ENCODE data around the gene EAF2.

EAF2 gene

DNA sequence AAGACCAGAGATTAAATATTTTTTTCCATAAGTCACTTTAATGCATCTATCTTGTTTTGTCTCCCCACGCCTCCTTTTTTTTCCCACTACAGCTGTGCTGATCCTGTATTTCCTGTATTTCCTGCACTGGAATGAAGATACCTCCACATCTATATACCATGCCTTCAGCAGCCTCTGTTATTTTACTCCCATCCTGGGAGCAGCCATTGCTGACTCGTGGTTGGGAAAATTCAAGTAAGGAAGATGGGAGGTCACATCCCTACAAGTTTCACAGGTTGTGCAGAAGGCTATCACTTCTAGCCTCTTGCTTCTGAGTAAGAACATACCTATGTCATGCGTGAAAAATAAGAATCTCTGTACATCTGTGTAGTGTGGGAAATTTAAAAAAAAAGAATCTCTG lies 62.3 kb downstream of the EAF2 start:
- no peak for DNase-seq (ENCODE audit: low read depth)
- TF ChIP-seq, protein P1, sequence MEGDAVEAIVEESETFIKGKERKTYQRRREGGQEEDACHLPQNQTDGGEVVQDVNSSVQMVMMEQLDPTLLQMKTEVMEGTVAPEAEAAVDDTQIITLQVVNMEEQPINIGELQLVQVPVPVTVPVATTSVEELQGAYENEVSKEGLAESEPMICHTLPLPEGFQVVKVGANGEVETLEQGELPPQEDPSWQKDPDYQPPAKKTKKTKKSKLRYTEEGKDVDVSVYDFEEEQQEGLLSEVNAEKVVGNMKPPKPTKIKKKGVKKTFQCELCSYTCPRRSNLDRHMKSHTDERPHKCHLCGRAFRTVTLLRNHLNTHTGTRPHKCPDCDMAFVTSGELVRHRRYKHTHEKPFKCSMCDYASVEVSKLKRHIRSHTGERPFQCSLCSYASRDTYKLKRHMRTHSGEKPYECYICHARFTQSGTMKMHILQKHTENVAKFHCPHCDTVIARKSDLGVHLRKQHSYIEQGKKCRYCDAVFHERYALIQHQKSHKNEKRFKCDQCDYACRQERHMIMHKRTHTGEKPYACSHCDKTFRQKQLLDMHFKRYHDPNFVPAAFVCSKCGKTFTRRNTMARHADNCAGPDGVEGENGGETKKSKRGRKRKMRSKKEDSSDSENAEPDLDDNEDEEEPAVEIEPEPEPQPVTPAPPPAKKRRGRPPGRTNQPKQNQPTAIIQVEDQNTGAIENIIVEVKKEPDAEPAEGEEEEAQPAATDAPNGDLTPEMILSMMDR (IDR thresholded peaks at IDR 0.05; ENCODE audit: control insufficient read depth, extremely low read depth, insufficient read depth), result no peak
- no peak overlapping the region for H3K4me3 ChIP-seq (ENCODE audit: low read depth, low read length)

DNA sequence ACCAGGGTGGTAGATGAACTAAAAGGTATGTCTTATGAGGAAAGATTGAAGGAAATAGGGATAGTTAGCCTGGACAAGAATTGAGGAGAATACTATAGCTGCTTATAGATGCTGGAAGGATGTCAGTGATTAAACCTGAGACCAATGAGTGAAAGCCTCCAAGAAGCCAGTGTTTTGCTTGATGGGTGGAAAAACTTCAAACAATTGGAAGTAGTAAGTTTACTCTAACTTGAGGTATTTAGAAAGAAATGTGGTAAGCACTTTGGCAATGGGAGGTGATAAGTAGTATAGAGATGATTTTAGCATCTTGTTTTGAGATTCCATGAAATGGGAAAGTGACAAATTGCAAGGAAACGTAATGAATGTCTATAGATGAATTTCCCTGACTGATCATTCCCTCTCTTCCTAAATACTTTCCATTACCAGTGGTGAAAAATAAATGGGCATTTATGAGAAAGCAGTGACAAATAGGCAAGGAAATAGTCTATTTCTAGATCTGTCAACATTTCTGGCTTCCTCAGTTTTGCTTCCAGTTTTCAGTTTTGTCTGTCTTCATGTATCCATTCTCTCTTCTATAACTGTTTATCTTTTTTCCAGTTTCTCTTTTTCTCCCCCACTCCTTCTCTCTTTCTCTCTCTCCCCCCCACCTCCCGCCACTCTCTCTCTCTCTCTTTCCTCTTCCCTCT lies 78.4 kb downstream of the EAF2 start:
- TF ChIP-seq, protein P1 (IDR thresholded peaks at IDR 0.05; ENCODE audit: control insufficient read depth, extremely low read depth, insufficient read depth), result no peak
- DNase-seq (ENCODE audit: low read depth), result no peak
- no peak overlapping the region for H3K4me3 ChIP-seq (ENCODE audit: low read depth, low read length)

DNA sequence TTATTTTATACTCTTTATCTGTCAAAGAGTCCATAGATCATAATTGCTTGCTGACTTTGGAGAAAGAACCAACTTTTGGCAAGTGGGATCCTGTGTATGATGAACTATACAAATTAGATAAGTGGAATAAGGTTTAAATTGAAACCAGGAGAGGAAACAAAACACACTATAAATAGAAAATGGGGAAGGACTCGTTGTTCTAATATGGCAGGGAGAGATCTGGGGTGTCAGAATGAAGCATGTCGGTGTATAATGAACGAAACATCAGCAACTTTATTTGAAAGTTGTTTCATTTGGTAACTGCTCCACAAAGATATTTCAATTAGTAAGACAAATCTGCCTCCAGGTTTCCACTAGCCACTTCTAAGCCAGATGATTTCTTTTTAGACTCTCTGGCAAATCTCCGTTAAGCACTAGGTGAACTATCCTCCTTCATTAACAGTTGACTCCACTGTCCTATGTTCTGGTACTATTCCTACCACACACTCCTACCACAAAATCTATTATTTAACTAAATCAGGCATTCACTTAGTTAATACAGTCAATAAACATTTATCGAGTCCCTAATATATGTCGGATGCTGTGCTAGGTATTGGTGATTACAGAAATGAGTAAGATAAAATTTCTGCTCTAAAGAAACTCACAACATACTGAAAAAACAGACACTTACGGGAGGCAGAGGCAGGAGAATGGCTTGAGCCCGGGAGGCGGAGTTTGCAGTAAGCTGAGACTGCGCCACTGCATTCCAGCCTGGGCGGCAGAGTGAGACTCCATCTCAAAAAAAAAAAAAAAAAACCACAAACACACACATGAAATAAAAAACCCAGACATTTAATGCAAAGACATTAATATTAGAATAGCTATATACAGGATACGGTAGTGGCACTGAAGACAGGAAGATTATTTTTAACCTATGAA lies 79.3 kb downstream of the EAF2 start:
- TF ChIP-seq, protein P1 (IDR thresholded peaks at IDR 0.05; ENCODE audit: control insufficient read depth, extremely low read depth, insufficient read depth), result no peak
- H3K4me3 ChIP-seq (ENCODE audit: low read depth, low read length), result no peak overlapping the region
- no peak for DNase-seq (ENCODE audit: low read depth)

- TF ChIP-seq, protein P1 (IDR thresholded peaks at IDR 0.05; ENCODE audit: control insufficient read depth, extremely low read depth, insufficient read depth), result no peak
- H3K4me3 ChIP-seq (ENCODE audit: low read depth, low read length), result no peak overlapping the region
- peak; percentile 62 for DNase-seq (ENCODE audit: low read depth)
Measured at GRCh38 chr3:121916189-121916588, 81.2 kb downstream of the EAF2 start.

- DNase-seq (ENCODE audit: low read depth), result no peak
- TF ChIP-seq, protein P1 (IDR thresholded peaks at IDR 0.05; ENCODE audit: control insufficient read depth, extremely low read depth, insufficient read depth), result no peak
- no peak overlapping the region for H3K4me3 ChIP-seq (ENCODE audit: low read depth, low read length)
Measured at GRCh38 chr3:121918779-121919483, 83.9 kb downstream of the EAF2 start.

DNA sequence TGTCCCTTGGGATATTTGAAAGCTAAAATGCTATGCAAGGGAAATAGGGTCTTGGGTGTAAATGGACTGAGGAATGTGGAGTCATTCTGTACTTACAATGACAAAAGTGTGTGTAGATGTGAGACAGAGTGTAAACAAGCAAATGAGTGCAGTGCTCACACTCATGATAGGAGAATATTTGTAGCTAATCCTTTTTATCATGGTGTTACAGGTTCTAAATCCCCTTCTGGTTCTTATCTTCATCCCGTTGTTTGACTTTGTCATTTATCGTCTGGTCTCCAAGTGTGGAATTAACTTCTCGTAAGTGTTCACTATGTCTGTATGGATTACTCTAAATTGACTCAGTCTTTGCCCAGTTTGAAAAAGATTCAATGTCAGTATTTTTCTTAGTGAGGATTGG lies 89.7 kb downstream of the EAF2 start:
- H3K4me3 ChIP-seq (ENCODE audit: low read depth, low read length), result no peak overlapping the region
- TF ChIP-seq, protein P1 (IDR thresholded peaks at IDR 0.05; ENCODE audit: control insufficient read depth, extremely low read depth, insufficient read depth), result no peak
- no peak for DNase-seq (ENCODE audit: low read depth)

All from LNCaP clone FGC (cell line).